Measurements from ENCODE around the gene DDX3X.

Gene DDX3X

DNA sequence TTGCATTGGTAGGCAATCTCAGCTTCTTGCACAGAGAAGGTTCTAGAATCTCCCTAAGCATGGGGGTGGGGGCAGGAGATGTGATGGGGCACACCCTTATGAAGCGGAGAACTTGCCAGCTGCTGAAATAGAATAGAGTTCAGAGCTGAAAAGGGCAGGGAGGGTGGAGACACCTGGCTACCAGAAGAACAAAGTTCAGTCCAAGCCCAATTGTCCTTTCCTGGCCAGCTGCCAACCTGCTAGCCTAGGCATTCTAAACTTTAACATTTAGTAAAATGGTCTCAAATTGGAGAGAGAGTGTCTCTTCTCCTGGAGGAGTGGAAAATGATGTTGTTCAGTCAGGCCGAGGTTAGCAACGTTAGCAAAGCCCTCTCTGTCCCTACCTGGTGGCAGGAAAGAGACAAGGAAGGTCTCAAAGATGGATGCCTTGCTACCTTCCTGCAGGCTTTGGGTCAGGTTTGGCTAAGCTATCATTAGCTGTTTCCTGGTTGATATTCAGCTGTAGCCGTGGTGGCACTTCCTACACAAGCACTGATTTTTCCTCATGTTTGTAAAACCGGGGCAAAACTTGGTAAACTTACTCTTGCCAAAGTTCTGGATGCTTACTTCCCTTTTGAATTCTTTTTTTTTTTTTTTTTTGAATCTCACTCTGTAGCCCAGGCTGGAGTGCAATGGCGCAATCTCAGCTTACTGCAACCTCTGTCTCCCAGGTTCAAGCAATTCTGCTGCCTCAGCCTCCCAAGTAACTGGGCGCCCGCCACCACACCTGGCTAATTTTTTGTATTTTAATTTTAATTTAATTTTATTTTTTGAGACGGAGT, 78.5 kb downstream of the DDX3X start:
- Histone ChIP-seq H3K27ac (no peak overlapping the region), H3K4me2 (ENCODE audit: low read length) (no peak overlapping the region), H3K4me1 (no peaks in the 10 kb centered on the region), H3K9me3 (ENCODE audit: control insufficient read depth, low read length) (no peaks in the 10 kb centered on the region), H3K36me3 (ENCODE audit: control insufficient read depth, insufficient read depth, low read length) (no peaks in the 10 kb centered on the region), H3K9ac (no peak overlapping the region), H3K27me3 (ENCODE audit: control insufficient read depth, insufficient read depth, low read length) (no peaks in the 10 kb centered on the region), H3K4me3 (ENCODE audit: low read depth, low read length) (no peak overlapping the region), H3K79me2 (no peaks in the 10 kb centered on the region), H2AFZ (no peak overlapping the region)
- TF ChIP-seq, protein P1, sequence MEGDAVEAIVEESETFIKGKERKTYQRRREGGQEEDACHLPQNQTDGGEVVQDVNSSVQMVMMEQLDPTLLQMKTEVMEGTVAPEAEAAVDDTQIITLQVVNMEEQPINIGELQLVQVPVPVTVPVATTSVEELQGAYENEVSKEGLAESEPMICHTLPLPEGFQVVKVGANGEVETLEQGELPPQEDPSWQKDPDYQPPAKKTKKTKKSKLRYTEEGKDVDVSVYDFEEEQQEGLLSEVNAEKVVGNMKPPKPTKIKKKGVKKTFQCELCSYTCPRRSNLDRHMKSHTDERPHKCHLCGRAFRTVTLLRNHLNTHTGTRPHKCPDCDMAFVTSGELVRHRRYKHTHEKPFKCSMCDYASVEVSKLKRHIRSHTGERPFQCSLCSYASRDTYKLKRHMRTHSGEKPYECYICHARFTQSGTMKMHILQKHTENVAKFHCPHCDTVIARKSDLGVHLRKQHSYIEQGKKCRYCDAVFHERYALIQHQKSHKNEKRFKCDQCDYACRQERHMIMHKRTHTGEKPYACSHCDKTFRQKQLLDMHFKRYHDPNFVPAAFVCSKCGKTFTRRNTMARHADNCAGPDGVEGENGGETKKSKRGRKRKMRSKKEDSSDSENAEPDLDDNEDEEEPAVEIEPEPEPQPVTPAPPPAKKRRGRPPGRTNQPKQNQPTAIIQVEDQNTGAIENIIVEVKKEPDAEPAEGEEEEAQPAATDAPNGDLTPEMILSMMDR (IDR thresholded peaks at IDR 0.05) = no peak

All from parathyroid adenoma (tissue), 2 donors.